ENCODE results near the gene TRAT1. TPM values are rescaled to one million over a fixed set of nuclear protein-coding genes. Genes with fewer than 3 reads are reported as not detected.

Gene TRAT1
- total and polyA plus RNA-seq, 9 donors = 0.15 to 1.7 (median 0.55) TPM; not detected in 3

DNA sequence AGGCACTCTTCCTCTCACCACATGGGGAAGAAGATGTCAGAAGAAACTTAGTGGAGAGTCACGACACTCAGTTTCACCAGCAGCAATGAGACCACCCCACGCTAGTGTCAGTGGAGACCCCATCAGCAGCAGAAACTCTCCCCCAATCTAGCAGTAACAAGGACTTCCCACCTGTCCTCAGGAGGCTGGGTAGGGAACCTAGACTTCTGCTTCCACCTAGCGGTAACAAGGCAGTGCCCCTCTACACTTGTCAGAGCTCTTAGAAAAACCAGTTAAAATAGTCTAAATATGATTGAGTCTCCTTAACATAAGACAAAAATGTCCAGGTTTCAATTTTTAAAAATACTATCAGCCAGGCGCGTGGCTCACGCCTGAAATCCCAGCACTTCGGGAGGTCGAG, 57.3 kb downstream of the TRAT1 start:
- Histone ChIP-seq H3K4me3 (no peak overlapping the region), H3K4me1 (ENCODE audit: insufficient read depth) (no peaks in the 10 kb centered on the region), H3K27me3 (no peaks in the 10 kb centered on the region), H3K27ac (no peak overlapping the region), H3K36me3 (no peaks in the 10 kb centered on the region), H3K9me3 (no peaks in the 10 kb centered on the region)
- intact Hi-C loops (cut with DNase I) = no loop called here
- DNase-seq = no peak
- no peak for TF ChIP-seq POLR2A (IDR thresholded peaks at IDR 0.05)
- TF ChIP-seq EP300 (IDR thresholded peaks at IDR 0.05) = no peak
- TF ChIP-seq CTCF (IDR thresholded peaks at IDR 0.05) = no peak
- WGBS, 3 donors = 82 to 91% (median 91%) methylated on average over 8 of the region's 8 CpGs

- no peak overlapping the region for H3K27ac ChIP-seq
- no peaks in the 10 kb centered on the region for H3K27me3 ChIP-seq
- H3K36me3 ChIP-seq = no peaks in the 10 kb centered on the region
- no peaks in the 10 kb centered on the region for H3K9me3 ChIP-seq
- no peak overlapping the region for H3K4me3 ChIP-seq
- H3K4me1 ChIP-seq (ENCODE audit: insufficient read depth) = no peaks in the 10 kb centered on the region
- intact Hi-C loops (cut with DNase I) = no loop called here
- no peak for TF ChIP-seq CTCF (IDR thresholded peaks at IDR 0.05)
- no peak for TF ChIP-seq POLR2A (IDR thresholded peaks at IDR 0.05)
- no peak for TF ChIP-seq EP300 (IDR thresholded peaks at IDR 0.05)
- DNase-seq = no peak
Measured at GRCh38 chr3:108882762-108883161, 60.2 kb downstream of the TRAT1 start.

DNA sequence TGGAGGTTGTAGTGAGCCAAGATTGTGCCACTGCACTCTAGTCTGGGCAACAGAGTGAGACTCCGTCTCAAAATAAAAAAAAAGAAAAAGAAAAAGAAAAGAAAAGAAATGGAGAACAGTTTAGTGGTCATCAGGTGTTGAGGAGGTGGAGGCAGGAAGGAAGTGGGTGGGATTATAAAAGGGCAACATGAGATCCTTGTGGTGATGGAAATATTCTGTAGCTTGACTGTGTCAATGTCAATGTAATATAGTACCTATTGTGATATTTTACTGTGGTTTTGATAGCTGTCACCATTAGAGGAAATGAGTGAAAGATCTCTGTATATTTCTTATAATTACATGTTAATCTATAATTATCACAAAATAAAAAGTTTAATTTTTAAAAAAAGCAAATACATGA, 60.8 kb downstream of the TRAT1 start:
- no peak for DNase-seq
- Histone ChIP-seq H3K4me1 (ENCODE audit: insufficient read depth) (no peaks in the 10 kb centered on the region), H3K36me3 (no peaks in the 10 kb centered on the region), H3K27ac (no peak overlapping the region), H3K4me3 (no peak overlapping the region), H3K9me3 (no peaks in the 10 kb centered on the region), H3K27me3 (no peaks in the 10 kb centered on the region)
- intact Hi-C loops (cut with DNase I) = no loop called here
- TF ChIP-seq POLR2A (IDR thresholded peaks at IDR 0.05) (no peak), CTCF (IDR thresholded peaks at IDR 0.05) (no peak), EP300 (IDR thresholded peaks at IDR 0.05) (no peak)
- WGBS, 3 donors = 0 to 43% (median 0%) methylated on average over 1 of the region's 1 CpG

GRCh38 chr3:108887121-108887520, 64.5 kb downstream of the TRAT1 start:
- Histone ChIP-seq H3K27ac (no peak overlapping the region), H3K4me3 (no peak overlapping the region), H3K4me1 (ENCODE audit: insufficient read depth) (no peaks in the 10 kb centered on the region), H3K27me3 (no peaks in the 10 kb centered on the region), H3K36me3 (no peaks in the 10 kb centered on the region), H3K9me3 (no peaks in the 10 kb centered on the region)
- intact Hi-C loops (cut with DNase I) = no loop called here
- DNase-seq = no peak
- WGBS, 3 donors = 74 to 80% (median 78%) methylated on average over 4 of the region's 4 CpGs
- no peak for TF ChIP-seq EP300 (IDR thresholded peaks at IDR 0.05)
- no peak for TF ChIP-seq CTCF (IDR thresholded peaks at IDR 0.05)
- TF ChIP-seq POLR2A (IDR thresholded peaks at IDR 0.05) = no peak

DNA sequence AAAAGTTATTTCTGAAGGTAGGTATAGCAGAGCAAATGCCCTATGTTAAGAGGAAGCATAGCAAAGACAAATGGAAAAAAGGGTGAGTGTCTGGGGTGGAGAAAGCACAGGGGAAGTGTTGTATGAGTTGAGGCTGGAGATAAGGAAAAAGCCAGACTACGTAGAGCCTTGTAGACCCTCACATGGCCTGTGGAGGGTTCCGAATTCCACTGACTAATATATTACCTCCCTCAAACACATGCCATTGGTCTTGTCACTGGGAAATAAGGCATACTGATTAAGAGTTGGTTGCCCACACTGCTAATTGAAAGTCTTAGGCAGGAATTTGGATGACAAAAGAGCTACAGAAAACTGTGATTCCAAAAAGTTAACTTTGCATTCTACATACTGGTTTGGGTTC, 65.2 kb downstream of the TRAT1 start:
- intact Hi-C loops (cut with DNase I) = no loop called here
- 81 to 91% (median 83%) methylated on average over 2 of the region's 2 CpGs for WGBS, 3 donors

More for the DNA sequence above, 65.2 kb downstream of the TRAT1 start:
- H3K4me3 ChIP-seq = no peak overlapping the region
- no peak for TF ChIP-seq CTCF (IDR thresholded peaks at IDR 0.05)
- no peak for DNase-seq
- no peaks in the 10 kb centered on the region for H3K36me3 ChIP-seq
- no peaks in the 10 kb centered on the region for H3K4me1 ChIP-seq (ENCODE audit: insufficient read depth)
- H3K27me3 ChIP-seq = no peaks in the 10 kb centered on the region
- no peaks in the 10 kb centered on the region for H3K9me3 ChIP-seq
- H3K27ac ChIP-seq = no peak overlapping the region
